ENCODE data around the gene DAD1.

The DAD1 gene

DNA sequence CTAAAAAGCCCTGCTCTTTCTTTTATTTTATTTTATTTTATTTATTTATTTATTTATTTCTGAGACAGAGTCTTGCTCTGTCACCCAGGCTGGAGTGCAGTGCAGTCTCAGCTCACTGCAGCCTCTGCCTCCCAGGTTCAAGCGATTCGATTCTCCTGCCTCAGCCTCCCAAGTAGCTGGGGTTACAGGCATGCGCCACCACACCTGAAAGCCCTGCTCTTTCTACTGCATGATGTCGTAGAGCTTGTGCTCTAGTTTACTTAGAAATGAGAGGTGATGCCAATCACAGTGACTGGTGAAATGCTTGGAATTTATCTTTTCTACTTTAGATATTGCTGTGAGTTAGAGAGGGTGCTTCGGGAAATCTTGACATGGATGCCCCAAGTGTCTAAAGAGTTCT, 54.5 kb downstream of the DAD1 start:
- DNase-seq: no peak

DNA sequence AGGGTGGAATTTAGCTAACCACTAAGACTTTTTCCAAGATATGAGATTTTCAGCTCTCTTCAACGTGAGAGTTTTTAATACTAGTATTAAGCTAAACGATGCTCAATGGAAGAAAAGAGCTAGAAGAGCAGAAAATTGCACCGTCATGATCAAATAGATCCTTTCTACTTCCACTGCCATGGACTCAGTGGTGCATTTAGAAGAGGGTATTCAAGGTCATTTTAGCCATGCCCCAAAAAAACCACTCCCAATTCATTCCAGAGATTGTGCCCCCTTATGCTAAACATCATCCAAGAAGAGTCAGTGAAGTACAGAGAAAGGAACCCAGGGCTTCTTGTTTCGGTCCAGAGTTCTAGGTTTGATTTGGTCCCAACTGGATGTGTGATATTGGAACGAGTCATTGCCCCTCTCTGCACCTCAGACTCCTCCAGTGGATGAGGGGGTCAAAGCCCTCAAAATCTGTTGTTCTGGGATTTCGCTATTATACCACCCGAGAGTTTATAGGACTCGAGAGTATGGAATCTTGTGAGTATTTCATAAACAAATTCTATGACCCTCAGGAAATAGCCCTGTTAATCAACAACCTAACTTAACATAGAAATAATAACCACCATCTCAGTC, 55.2 kb downstream of the DAD1 start:
- DNase-seq: no peak

- DNase-seq: no peak
Observed at GRCh38 chr14:22533057-22533704, 55.8 kb downstream of the DAD1 start.

- DNase-seq: no peak
Observed at GRCh38 chr14:22532345-22533056, 56.5 kb downstream of the DAD1 start.

GRCh38 chr14:22531451-22532344, 57.3 kb downstream of the DAD1 start:
- no peak for DNase-seq

DNA sequence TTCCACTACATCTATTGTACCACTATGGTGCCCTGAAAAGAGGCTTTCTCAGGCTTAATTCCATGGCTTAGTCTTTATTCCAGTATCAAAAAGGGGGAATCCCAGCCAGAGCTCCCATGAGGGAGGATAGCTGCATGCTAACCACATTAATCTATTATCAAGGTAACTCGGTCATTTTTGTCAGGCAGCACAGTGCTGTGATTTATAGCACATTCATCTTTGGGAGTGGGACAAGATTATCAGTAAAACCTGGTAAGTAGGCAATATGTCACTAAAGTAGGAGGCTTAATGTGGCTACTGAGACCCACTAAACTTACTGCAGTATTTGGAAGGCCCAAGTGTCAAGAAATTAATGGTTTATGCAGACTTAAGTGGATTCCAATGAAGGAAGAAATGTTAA, 58.9 kb downstream of the DAD1 start:
- DNase-seq: no peak

- no peak for DNase-seq
Observed at GRCh38 chr14:22526744-22527143, 62.3 kb downstream of the DAD1 start.

GRCh38 chr14:22526218-22526617, 62.8 kb downstream of the DAD1 start:
- DNase-seq: no peak

DNA sequence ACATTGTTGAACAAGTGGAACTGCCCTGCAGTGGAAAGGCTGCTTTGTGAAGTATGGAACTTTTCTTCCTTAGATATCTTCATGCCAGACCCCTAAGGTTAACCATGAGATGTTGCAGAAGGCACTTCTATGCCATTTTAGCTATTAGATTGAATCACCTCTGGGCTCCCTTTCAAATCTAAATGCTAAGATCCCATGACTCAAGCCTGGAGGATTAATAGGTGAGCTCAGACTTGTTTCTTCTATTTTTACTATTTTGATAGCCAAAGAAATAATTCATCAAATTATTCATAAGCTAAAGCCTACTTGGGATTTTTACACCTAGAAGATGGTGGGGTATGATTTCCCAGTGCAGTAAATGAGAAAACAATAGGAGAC, 64.3 kb downstream of the DAD1 start:
- DNase-seq: no peak

- no peak for DNase-seq
Observed at GRCh38 chr14:22524115-22524783, 64.8 kb downstream of the DAD1 start.

DNA sequence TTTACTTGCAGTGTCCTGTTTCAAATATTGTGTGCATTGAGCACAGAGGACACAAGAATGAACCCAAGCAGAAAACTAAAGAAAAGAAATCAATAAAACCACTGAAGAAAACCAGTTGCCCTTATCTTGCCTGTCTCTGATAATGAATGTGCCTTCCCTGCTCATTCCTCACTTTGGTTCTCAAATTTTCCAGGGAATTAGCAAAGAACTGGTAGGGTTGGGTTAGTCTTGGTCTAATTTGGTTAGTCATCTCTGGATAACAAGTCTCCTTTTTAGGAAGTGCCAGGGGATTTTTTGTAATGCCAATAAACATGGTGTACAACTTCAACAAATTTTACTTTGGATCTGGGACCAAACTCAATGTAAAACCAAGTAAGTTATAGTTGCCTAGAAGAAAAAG, 65.7 kb downstream of the DAD1 start:
- no peak for DNase-seq

DNA sequence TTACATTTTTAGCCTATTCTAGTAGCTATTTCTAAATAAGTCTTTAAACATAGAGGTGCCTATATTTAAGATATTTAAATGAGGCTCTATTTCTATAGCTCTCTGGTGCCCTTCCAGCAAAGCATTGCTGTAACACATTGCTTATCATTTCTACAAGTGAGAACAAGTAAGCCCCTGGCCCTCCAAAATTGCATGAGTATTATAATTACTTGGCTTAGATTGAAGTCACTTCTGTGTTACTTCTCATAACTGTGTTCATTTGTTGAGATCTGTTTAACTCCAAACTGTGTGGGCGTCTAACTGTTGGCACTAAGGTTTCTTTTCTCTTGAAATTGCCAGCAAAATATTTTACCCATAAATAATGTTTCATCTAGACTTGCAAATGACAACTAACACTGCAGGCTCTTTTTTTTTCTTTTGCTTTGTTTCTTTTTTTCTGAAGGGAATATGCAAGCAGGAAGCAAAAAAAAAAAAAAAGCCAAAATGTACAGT, 66.5 kb downstream of the DAD1 start:
- DNase-seq: no peak

GRCh38 chr14:22521449-22522239, 67.4 kb downstream of the DAD1 start:
- no peak for DNase-seq

DNA sequence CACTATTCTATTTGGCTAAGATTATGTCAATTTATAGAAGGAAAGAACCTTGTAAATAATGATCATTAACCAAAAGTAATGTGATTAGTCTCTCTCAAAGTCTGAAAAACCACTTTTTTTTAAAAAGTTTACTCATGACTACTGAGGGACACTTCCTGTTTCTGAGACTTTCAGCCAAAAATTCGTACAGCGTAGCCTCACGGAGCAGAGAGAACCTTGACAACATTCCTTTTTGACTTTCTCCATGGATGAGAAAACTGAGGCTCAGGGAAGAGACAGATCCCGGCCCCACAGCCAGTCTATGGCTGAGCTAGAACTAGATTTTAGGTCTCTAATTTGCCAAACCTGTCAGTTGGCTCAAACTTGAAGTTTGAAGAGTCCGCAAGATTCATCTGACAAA, 68.2 kb downstream of the DAD1 start:
- no peak for DNase-seq

DNA sequence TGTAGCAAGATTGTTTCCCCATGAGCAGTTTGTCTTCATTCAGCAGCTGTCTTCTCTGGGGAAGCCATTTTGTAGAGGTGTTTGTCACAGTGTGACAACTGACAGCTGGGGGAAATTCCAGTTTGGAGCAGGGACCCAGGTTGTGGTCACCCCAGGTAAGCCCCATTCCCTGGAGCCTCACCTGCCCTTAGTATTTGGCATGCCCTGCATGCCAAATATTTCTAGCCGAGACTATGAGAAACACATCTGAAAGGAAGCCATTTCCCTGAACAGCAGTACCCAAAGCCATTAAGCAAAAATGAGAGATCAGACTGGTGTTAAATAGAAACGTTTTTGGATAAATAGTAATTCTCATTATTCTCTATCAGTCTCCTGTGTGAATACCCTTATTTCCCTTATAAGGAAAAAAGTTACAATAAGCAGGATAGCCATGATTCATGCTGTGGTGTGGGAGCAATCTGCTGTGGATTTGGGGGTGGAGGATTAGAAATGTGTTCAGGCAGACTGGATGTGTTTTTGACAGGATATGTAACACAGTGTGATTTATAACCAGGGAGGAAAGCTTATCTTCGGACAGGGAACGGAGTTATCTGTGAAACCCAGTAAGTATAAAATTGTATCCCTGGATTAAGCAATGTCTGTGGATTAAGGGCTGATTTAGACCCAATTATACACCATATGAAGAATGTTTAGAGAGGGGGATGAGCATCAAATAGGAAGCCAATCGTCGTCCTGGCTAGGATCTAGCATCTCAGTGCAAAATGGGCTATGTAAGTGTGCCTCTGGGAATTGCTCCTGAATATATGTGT, 68.9 kb downstream of the DAD1 start:
- no peak for DNase-seq

- DNase-seq: no peak
Observed at GRCh38 chr14:22518073-22518472, 71.0 kb downstream of the DAD1 start.

DNA sequence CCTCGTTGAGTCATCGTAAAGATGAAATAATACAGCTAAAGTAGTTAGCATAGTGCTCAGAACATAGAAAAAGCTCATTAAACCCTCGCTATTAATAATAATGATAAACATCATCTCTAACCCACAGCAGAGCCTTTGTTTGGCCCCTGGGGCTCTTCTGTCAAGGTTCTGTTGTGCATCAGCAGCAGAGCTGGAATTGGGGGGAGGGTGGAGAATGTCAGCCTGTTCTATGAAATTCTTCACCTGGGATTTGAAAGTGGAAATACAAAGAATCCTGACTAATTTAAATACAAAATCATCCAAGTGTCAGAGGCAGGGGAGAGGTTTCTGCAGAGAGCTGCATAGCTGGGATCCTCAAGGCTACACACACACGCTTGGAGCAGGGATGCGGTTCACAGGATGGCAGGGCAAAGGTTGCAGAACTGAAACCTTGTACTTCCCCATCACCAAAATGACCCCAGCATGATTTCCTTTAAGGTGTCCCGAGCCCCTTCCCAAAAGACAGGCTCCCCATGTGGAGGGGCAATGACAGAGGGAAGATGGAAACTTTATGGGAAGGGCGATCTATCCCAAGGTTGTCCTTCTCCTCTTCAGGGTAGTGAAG, 71.8 kb downstream of the DAD1 start:
- DNase-seq: no peak

DNA sequence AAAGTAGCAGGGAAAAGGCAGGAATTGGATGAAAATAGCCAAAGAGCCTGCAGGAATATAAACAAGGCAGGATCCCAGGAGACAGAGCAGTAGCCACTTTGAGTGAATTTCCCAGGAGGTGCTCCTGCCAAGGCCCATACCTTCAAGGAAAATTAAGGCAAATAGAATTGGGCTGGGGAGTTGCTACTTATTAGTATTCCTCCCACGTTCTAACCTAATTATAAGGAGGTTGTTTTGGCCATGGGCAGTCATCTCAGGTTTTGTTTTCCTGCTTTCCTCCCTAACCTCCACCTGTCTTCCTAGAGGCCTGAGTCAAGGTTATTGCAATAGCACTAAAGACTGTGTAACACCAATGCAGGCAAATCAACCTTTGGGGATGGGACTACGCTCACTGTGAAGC, 73.1 kb downstream of the DAD1 start:
- DNase-seq: no peak
